OCI-LY7 (cell line): ENCODE results near the gene ZDHHC14.

ENCODE experiments used
- EZH2phosphoT487 ChIP-seq: fragments of 200-600 bp; sonication (generic); IDR thresholded peaks from 2 replicates; pipeline ENCODE4 v1.6.1; 2018; ENCODE audit warnings: low read depth, borderline replicate concordance, mild to moderate bottlenecking, mixed run types, antibody characterized with exemption, low read length, moderate library complexity, mixed read lengths
- TF ChIP-seq, protein P1 (sequence below): fragments of 200-600 bp; sonication (generic); conservative IDR thresholded peaks from 2 replicates; pipeline ENCODE4 v1.5.1; 2014; ENCODE audit warnings: mild to moderate bottlenecking, antibody characterized with exemption, low read length, moderate library complexity, mixed read lengths

GRCh38 chr6:157657754-157658153 lies 276.8 kb downstream of the ZDHHC14 start:
- TF ChIP-seq, protein P1, sequence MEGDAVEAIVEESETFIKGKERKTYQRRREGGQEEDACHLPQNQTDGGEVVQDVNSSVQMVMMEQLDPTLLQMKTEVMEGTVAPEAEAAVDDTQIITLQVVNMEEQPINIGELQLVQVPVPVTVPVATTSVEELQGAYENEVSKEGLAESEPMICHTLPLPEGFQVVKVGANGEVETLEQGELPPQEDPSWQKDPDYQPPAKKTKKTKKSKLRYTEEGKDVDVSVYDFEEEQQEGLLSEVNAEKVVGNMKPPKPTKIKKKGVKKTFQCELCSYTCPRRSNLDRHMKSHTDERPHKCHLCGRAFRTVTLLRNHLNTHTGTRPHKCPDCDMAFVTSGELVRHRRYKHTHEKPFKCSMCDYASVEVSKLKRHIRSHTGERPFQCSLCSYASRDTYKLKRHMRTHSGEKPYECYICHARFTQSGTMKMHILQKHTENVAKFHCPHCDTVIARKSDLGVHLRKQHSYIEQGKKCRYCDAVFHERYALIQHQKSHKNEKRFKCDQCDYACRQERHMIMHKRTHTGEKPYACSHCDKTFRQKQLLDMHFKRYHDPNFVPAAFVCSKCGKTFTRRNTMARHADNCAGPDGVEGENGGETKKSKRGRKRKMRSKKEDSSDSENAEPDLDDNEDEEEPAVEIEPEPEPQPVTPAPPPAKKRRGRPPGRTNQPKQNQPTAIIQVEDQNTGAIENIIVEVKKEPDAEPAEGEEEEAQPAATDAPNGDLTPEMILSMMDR = no peak
- no peak for TF ChIP-seq EZH2phosphoT487
